ENCODE measurements around the gene CAPNS2. TPM values are rescaled to one million over a fixed set of nuclear protein-coding genes. Genes with fewer than 3 reads are reported as not detected.
A peak's percentile ranks its signal among the peaks of the same experiment; 100 is the strongest.

Gene CAPNS2
- 0.04 TPM for polyA plus RNA-seq (2013, experiment 1 of 2)
- 0.11 TPM for polyA plus RNA-seq (2013, experiment 2 of 2)

GRCh38 chr16:55566432-55567175 is at the start of gene CAPNS2:
Gene CAPNS2 (plus strand): TSS chr16:55566684. CDS start chr16:55566757, 73 bp downstream.
- H3K9ac ChIP-seq (ENCODE audit: low read length) = no peak within 1 kb of the TSS
- H2BK5ac ChIP-seq (ENCODE audit: low read length) = no peak within 1 kb of the TSS
- H2BK120ac ChIP-seq (ENCODE audit: low read depth, low read length) = no peak within 1 kb of the TSS
- H2AK5ac ChIP-seq (ENCODE audit: low read length) = no peak within 1 kb of the TSS
- H3K79me2 ChIP-seq (ENCODE audit: control insufficient read depth, insufficient read depth, low read length) = no peaks in the 10 kb centered on the region
- no peak within 1 kb of the TSS for H3K4me2 ChIP-seq (ENCODE audit: low read length)
- no peaks in the 10 kb centered on the region for H3K27me3 ChIP-seq (ENCODE audit: insufficient read depth, low read length, poor library complexity)
- no peak within 1 kb of the TSS for H3K27ac ChIP-seq (ENCODE audit: low read depth, low read length)
- no CpG with 5 or more reads among the region's 9 CpGs for WGBS (ENCODE audit: extremely low coverage, insufficient coverage, low lambda C conversion rate)
- no peak within 1 kb of the TSS for H3K4me3 ChIP-seq (ENCODE audit: low read length)
- H2BK15ac ChIP-seq (replicated peaks; ENCODE audit: low read depth) = no peak within 1 kb of the TSS
- no peak for DNase-seq
- no peak within 1 kb of the TSS for H3K4ac ChIP-seq (ENCODE audit: low read depth, low read length)
- H4K8ac ChIP-seq (ENCODE audit: low read depth, low read length) = no peak within 1 kb of the TSS
- H3K4me1 ChIP-seq (ENCODE audit: control insufficient read depth, low read depth, low read length) = no peaks in the 10 kb centered on the region
- no peak within 1 kb of the TSS for H4K5ac ChIP-seq (ENCODE audit: low read length)
- H3K18ac ChIP-seq (ENCODE audit: low read length) = no peak within 1 kb of the TSS
- no peaks in the 10 kb centered on the region for H3K36me3 ChIP-seq (ENCODE audit: control insufficient read depth, insufficient read depth, low read length)
- no peak within 1 kb of the TSS for H3K23ac ChIP-seq (ENCODE audit: low read length)
- H3K56ac ChIP-seq (ENCODE audit: low read length) = no peak within 1 kb of the TSS
- no peaks in the 10 kb centered on the region for H3K79me1 ChIP-seq (ENCODE audit: low read length)

DNA sequence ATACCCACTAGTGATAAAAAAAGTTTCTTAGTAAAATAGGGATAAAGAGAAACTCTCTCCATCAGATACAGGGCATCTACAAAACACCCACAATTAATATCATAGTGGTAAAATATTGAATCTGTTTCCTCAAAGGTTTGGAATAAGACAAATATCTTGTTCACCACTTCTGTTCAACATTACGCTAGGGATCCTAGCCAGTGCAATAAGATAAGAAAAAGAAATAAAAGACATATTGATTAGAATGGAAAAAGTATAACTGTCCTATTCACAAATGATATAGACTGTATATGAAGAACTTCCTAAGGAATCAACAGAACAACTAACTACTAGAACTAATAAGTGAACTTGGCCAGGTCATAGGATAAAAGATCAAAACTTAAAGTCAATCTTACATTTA is 44.7 kb upstream of the CAPNS2 start:
- Histone ChIP-seq H2AK5ac (ENCODE audit: low read length) (no peak overlapping the region), H3K79me1 (ENCODE audit: low read length) (no peaks in the 10 kb centered on the region), H4K8ac (ENCODE audit: low read depth, low read length) (no peak overlapping the region), H3K23ac (ENCODE audit: low read length) (no peak overlapping the region), H3K36me3 (ENCODE audit: control insufficient read depth, insufficient read depth, low read length) (no peaks in the 10 kb centered on the region), H2BK5ac (ENCODE audit: low read length) (no peak overlapping the region), H2BK15ac (replicated peaks; ENCODE audit: low read depth) (no peak overlapping the region), H4K5ac (ENCODE audit: low read length) (no peak overlapping the region), H3K27ac (ENCODE audit: low read depth, low read length) (no peak overlapping the region), H3K4ac (ENCODE audit: low read depth, low read length) (no peak overlapping the region), H3K4me3 (ENCODE audit: low read length) (no peak overlapping the region), H3K4me1 (ENCODE audit: control insufficient read depth, low read depth, low read length) (no peaks in the 10 kb centered on the region), H3K9ac (ENCODE audit: low read length) (no peak overlapping the region), H3K27me3 (ENCODE audit: insufficient read depth, low read length, poor library complexity) (no peaks in the 10 kb centered on the region), H3K79me2 (ENCODE audit: control insufficient read depth, insufficient read depth, low read length) (no peaks in the 10 kb centered on the region), H2BK120ac (ENCODE audit: low read depth, low read length) (no peak overlapping the region), H3K4me2 (ENCODE audit: low read length) (no peak overlapping the region), H3K18ac (ENCODE audit: low read length) (no peak overlapping the region), H3K56ac (ENCODE audit: low read length) (no peak overlapping the region)
- WGBS (ENCODE audit: extremely low coverage, insufficient coverage, low lambda C conversion rate) = no CpG with 5 or more reads among the region's 1 CpG
- no peak for DNase-seq

GRCh38 chr16:55526441-55526840 is 40.0 kb upstream of the CAPNS2 start:
- no CpG with 5 or more reads among the region's 2 CpGs for WGBS (ENCODE audit: extremely low coverage, insufficient coverage, low lambda C conversion rate)
- Histone ChIP-seq H3K4me1 (ENCODE audit: control insufficient read depth, low read depth, low read length) (no peaks in the 10 kb centered on the region), H3K9ac (ENCODE audit: low read length) (no peak overlapping the region), H2BK120ac (ENCODE audit: low read depth, low read length) (no peak overlapping the region), H3K27ac (ENCODE audit: low read depth, low read length) (no peak overlapping the region), H3K23ac (ENCODE audit: low read length) (no peak overlapping the region), H2BK5ac (ENCODE audit: low read length) (no peak overlapping the region), H3K36me3 (ENCODE audit: control insufficient read depth, insufficient read depth, low read length) (no peaks in the 10 kb centered on the region), H2BK15ac (replicated peaks; ENCODE audit: low read depth) (no peak overlapping the region), H3K79me1 (ENCODE audit: low read length) (no peaks in the 10 kb centered on the region), H3K18ac (ENCODE audit: low read length) (no peak overlapping the region), H3K79me2 (ENCODE audit: control insufficient read depth, insufficient read depth, low read length) (no peaks in the 10 kb centered on the region), H3K4me3 (ENCODE audit: low read length) (no peak overlapping the region), H4K8ac (ENCODE audit: low read depth, low read length) (no peak overlapping the region), H4K5ac (ENCODE audit: low read length) (no peak overlapping the region), H3K4ac (ENCODE audit: low read depth, low read length) (no peak overlapping the region), H2AK5ac (ENCODE audit: low read length) (no peak overlapping the region), H3K27me3 (ENCODE audit: insufficient read depth, low read length, poor library complexity) (no peaks in the 10 kb centered on the region), H3K56ac (ENCODE audit: low read length) (no peak overlapping the region), H3K4me2 (ENCODE audit: low read length) (no peak overlapping the region)
- DNase-seq = no peak

GRCh38 chr16:55527885-55528284 is 38.6 kb upstream of the CAPNS2 start:
- DNase-seq = peak; percentile 11
- Histone ChIP-seq H2BK15ac (replicated peaks; ENCODE audit: low read depth) (no peak overlapping the region), H2AK5ac (ENCODE audit: low read length) (no peak overlapping the region), H2BK5ac (ENCODE audit: low read length) (no peak overlapping the region), H4K5ac (ENCODE audit: low read length) (no peak overlapping the region), H3K4me2 (ENCODE audit: low read length) (no peak overlapping the region), H3K27ac (ENCODE audit: low read depth, low read length) (no peak overlapping the region), H3K27me3 (ENCODE audit: insufficient read depth, low read length, poor library complexity) (no peaks in the 10 kb centered on the region), H3K9ac (ENCODE audit: low read length) (no peak overlapping the region), H2BK120ac (ENCODE audit: low read depth, low read length) (no peak overlapping the region), H3K4me1 (ENCODE audit: control insufficient read depth, low read depth, low read length) (no peaks in the 10 kb centered on the region), H3K79me2 (ENCODE audit: control insufficient read depth, insufficient read depth, low read length) (no peaks in the 10 kb centered on the region), H3K36me3 (ENCODE audit: control insufficient read depth, insufficient read depth, low read length) (no peaks in the 10 kb centered on the region), H3K4me3 (ENCODE audit: low read length) (no peak overlapping the region), H3K4ac (ENCODE audit: low read depth, low read length) (no peak overlapping the region), H3K18ac (ENCODE audit: low read length) (no peak overlapping the region), H3K56ac (ENCODE audit: low read length) (no peak overlapping the region), H3K79me1 (ENCODE audit: low read length) (no peaks in the 10 kb centered on the region), H3K23ac (ENCODE audit: low read length) (no peak overlapping the region), H4K8ac (ENCODE audit: low read depth, low read length) (no peak overlapping the region)

GRCh38 chr16:55529018-55529417 is 37.5 kb upstream of the CAPNS2 start:
- H3K27ac ChIP-seq (ENCODE audit: low read depth, low read length) = no peak overlapping the region
- no peak overlapping the region for H3K23ac ChIP-seq (ENCODE audit: low read length)
- no peak overlapping the region for H2BK120ac ChIP-seq (ENCODE audit: low read depth, low read length)
- no peak overlapping the region for H2BK5ac ChIP-seq (ENCODE audit: low read length)
- H3K18ac ChIP-seq (ENCODE audit: low read length) = no peak overlapping the region
- no peak overlapping the region for H3K56ac ChIP-seq (ENCODE audit: low read length)
- no peak overlapping the region for H2AK5ac ChIP-seq (ENCODE audit: low read length)
- H3K36me3 ChIP-seq (ENCODE audit: control insufficient read depth, insufficient read depth, low read length) = no peaks in the 10 kb centered on the region
- no peaks in the 10 kb centered on the region for H3K79me1 ChIP-seq (ENCODE audit: low read length)
- H3K4me1 ChIP-seq (ENCODE audit: control insufficient read depth, low read depth, low read length) = no peaks in the 10 kb centered on the region
- H4K8ac ChIP-seq (ENCODE audit: low read depth, low read length) = no peak overlapping the region
- H4K5ac ChIP-seq (ENCODE audit: low read length) = no peak overlapping the region
- no peak overlapping the region for H2BK15ac ChIP-seq (replicated peaks; ENCODE audit: low read depth)
- H3K4me3 ChIP-seq (ENCODE audit: low read length) = no peak overlapping the region
- H3K79me2 ChIP-seq (ENCODE audit: control insufficient read depth, insufficient read depth, low read length) = no peaks in the 10 kb centered on the region
- H3K27me3 ChIP-seq (ENCODE audit: insufficient read depth, low read length, poor library complexity) = no peaks in the 10 kb centered on the region
- no peak overlapping the region for H3K9ac ChIP-seq (ENCODE audit: low read length)
- WGBS (ENCODE audit: extremely low coverage, insufficient coverage, low lambda C conversion rate) = 100% methylated on average over 1 of the region's 2 CpGs
- DNase-seq = no peak
- H3K4ac ChIP-seq (ENCODE audit: low read depth, low read length) = no peak overlapping the region
- H3K4me2 ChIP-seq (ENCODE audit: low read length) = no peak overlapping the region

- H3K4ac ChIP-seq (ENCODE audit: low read depth, low read length) = no peak overlapping the region
- no peak overlapping the region for H3K23ac ChIP-seq (ENCODE audit: low read length)
- no peak overlapping the region for H2BK5ac ChIP-seq (ENCODE audit: low read length)
- no peak for DNase-seq
- no peak overlapping the region for H3K4me2 ChIP-seq (ENCODE audit: low read length)
- no peak overlapping the region for H3K4me3 ChIP-seq (ENCODE audit: low read length)
- no peak overlapping the region for H3K18ac ChIP-seq (ENCODE audit: low read length)
- no peak overlapping the region for H3K27ac ChIP-seq (ENCODE audit: low read depth, low read length)
- H3K79me1 ChIP-seq (ENCODE audit: low read length) = no peaks in the 10 kb centered on the region
- H3K56ac ChIP-seq (ENCODE audit: low read length) = no peak overlapping the region
- H3K4me1 ChIP-seq (ENCODE audit: control insufficient read depth, low read depth, low read length) = no peaks in the 10 kb centered on the region
- no peak overlapping the region for H2AK5ac ChIP-seq (ENCODE audit: low read length)
- no peaks in the 10 kb centered on the region for H3K36me3 ChIP-seq (ENCODE audit: control insufficient read depth, insufficient read depth, low read length)
- no CpG with 5 or more reads among the region's 1 CpG for WGBS (ENCODE audit: extremely low coverage, insufficient coverage, low lambda C conversion rate)
- no peak overlapping the region for H4K5ac ChIP-seq (ENCODE audit: low read length)
- H3K79me2 ChIP-seq (ENCODE audit: control insufficient read depth, insufficient read depth, low read length) = no peaks in the 10 kb centered on the region
- no peaks in the 10 kb centered on the region for H3K27me3 ChIP-seq (ENCODE audit: insufficient read depth, low read length, poor library complexity)
- H2BK15ac ChIP-seq (replicated peaks; ENCODE audit: low read depth) = no peak overlapping the region
- no peak overlapping the region for H2BK120ac ChIP-seq (ENCODE audit: low read depth, low read length)
- H3K9ac ChIP-seq (ENCODE audit: low read length) = no peak overlapping the region
- H4K8ac ChIP-seq (ENCODE audit: low read depth, low read length) = no peak overlapping the region
Observed at GRCh38 chr16:55530316-55530856, 36.1 kb upstream of the CAPNS2 start.

Data from mesendoderm (in vitro differentiated cells).